NCI-H1436 (cell line): ENCODE data around the gene LSP1.

Experiments
- DNase-seq: peaks from one replicate; lab custom pipeline; 2025; lab: John Stamatoyannopoulos, UW

Gene LSP1

DNA sequence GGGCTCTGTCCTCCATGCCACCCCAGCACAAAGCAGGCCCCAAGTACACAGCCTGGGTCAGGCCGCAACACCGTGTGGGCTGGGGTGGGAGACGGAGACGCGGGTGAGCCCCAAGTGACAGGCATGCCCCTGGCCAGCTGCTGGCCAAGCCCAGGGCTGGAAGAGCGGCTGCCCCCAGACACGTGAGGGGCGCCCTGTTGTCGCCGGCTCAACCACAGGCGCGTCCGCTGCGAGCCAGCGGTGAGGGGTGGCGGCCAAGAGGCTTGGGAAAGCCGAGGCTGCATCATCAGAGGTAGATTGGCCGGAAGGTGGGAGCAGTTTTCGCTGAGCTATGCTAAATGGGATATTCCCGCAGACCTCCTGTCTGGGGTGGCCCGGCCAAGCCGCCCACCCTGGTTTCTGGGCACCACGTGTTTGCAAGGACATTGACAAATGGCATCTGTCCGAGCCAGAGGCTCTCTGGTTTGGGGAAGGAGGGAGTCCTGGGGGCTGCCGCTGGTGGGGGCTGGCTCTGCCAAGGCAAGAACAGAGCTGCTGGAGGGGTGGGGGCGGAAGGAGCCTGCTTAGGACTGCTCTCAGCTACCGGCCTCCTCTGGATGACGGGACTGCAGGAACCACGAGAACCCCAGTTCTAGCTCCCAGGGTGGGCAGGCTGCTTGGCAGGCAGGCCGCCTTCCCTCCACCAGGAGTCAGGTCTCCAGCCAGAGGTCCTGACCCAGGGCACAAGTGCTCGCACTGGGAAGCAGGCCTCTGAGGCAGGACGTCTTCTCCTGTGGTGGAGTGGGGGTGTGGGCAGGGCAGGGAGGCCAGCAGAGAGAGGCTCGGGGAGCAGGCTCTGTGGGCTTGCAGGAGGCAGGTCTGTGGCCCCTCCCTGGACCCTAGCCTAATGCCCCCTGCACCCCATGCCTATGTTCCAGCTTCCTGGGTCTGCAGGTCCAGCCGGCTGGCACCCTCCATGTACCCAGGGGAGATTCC is 38.3 kb downstream of the LSP1 start:
- no peak for DNase-seq

DNA sequence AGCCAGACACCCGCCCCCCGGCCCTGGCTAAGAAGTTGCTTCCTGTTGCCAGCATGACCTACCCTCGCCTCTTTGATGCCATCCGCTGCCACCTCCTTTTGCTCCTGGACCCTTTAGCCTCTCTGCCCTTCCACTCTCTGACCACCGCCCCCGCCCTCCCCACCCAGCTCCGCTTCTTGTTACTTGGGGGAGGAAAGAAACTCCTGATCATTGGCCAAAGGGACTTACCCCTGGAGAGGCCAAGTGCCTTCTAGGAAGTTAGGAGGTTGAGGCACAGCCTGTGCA is 38.9 kb downstream of the LSP1 start, which contains the start of gene PRR33:
PRR33 (minus strand) TSS at position 65 of the 285 bp plus-strand sequence. CDS start 1,311 bp downstream, outside the sequence.
- no peak for DNase-seq

DNA sequence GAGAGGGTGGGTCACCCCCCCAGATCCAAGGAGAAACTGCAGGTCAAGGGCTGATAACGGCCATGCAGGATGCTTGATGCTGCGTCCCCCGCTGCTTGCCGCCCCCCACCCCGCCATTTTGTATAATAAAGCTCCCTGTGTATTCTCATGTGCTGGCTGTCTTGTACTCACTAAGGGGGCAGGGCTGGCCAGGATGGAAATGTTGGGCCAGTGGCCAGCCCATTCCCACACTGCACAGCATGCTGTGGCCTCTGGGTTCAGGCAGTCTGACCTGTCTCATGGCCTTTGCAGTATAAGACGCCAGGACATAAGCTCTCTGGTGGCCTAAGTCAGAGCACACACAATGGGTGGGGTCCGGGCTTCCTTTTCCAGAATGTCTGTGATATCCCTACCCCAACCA is 39.2 kb downstream of the LSP1 start:
- no peak for DNase-seq

DNA sequence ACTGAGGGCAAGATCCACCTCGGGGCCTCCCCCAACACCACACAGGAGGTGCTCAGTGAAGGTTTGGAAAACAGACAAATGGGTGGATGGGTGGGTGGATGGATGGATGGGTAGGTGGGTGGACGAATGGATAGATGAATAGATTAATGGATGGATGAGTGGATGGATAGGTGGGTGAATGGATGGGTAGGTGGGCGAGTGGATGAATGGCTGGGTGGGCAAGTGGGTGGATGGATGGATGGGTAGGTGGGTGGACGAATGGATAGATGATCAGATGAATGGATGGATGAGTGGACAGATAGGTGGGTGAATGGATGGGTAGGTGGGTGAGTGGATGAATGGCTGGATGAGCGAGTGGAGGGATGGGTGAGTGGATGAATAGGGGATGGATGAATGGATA is 39.7 kb downstream of the LSP1 start:
- no peak for DNase-seq

DNA sequence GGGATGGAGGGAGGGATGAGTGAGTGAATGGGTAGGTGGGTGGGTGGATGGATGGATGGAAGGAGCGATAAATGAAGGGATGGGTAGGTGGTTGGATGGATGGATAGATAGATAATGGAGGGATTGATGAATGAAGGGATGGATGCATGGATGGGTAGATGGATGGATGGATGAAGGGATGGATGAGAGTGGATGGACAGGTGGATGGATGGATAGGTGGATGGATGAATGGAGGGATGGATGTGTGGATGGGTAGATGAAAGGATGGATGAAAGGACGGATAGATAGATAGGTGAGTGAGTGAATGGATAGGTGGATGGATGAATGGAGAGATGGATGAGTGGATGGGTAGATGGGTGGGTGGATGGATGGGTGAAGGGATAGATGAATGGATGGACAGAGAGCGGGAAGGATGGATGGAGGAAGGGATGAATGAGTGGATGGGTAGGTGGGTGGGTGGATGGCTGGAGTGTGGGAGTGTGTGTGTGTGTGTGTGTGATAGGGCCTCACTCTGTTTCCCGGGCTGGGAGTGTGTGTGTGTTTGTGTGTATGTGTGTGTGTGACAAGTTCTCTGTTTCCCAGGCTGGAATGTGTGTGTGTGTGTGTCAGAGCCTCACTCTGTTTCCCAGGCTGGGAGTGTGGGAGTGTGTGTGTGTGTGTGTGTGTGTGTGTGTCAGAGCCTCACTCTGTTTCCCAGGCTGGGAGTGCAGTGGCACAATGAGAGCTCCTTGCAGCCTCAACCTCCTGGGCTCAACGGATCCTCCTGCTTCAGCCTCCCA is 40.9 kb downstream of the LSP1 start:
- DNase-seq: no peak

DNA sequence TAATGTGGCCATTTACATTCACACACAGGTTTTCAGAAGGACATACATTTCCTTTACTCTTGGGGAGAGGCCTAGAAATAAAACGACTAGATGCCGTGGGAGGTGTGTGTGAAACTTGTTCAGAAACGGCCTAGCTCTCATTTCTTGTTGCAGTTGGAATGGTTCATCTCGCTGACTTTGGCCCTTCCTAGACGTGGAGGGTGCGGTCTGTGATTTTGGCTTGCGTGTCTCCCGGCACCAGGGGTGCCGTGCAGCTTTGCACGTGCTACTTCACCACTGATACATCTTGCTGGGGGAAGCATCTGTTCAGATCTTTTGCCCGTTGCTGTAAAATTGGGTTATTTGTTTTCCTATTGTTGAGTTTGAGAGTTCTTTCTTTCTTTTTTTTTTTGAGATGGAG is 41.9 kb downstream of the LSP1 start:
- no peak for DNase-seq

DNA sequence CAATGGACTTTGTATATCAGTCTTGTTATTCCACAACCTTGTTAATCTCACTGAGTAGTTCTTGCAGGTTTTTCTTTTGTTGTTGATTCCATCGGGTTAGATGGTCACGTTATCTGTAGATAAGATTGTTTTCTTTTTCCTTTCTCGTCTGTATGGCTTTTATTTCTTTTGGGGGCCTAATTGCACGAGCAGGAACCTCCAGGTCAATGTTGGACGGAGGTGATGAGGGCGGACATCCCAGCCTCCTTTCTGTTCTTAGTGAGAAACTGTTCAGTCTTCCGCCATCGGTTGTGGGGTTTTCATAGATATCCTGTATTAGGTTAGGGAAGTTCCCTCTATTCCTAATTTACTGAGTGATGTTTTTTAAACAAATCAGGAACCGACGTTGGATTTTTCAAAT is 43.6 kb downstream of the LSP1 start:
- no peak for DNase-seq

DNA sequence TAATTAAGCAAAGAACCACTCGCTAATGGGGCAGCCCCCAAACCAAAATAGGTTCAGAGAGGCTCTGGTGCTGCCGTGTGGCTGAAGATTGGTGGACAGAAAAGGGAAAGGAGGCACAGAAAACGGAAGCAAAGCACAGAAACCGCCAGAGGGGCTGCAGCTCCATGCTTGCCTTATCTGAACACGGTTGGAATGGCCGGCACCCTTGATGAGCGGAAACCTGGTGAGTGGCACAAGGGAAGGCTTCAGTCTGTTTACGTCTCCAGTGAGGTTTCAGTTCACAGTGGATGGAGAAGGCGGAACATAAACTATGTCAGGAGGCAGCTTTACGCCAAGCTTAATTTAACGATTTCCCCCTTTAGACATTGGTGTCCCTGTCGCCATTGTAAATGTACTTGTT is 44.0 kb downstream of the LSP1 start:
- no peak for DNase-seq

DNA sequence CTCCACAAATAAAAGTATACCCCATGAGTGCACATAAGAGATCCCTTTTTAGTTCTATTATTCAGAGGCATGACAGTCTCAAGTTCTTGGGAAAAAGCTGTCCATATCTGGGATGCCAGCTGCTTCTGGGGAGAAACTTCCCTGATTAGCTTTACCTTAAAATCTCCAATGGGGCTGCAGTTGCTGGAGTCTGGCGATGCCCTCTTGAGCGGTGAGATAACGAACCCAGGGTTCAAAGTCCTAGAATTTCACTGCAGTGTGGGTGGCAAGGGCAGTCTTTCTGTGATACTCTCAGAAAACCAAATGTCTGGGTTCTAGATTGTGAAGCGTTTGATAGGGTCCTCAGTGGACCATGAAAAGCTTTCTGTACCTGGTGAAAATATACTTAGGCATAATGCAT is 46.2 kb downstream of the LSP1 start:
- no peak for DNase-seq

DNA sequence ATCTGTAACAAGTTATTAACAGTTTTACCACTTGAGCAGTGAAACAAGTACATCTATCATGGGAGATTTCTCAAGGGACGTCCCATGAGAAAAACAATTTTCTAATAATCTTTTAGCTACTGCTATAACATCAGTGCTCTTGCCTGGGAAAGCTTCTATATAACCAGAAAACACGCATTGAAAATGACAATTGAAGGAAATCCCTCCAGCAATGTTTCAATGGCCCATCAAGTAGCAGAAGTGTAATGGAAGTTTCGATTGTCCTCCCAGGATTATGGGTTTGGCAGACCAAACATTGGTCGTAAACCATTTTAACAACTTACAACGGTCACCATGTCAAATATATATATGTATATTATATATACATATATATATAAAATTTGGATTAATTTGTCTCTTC is 46.8 kb downstream of the LSP1 start:
- DNase-seq: no peak

DNA sequence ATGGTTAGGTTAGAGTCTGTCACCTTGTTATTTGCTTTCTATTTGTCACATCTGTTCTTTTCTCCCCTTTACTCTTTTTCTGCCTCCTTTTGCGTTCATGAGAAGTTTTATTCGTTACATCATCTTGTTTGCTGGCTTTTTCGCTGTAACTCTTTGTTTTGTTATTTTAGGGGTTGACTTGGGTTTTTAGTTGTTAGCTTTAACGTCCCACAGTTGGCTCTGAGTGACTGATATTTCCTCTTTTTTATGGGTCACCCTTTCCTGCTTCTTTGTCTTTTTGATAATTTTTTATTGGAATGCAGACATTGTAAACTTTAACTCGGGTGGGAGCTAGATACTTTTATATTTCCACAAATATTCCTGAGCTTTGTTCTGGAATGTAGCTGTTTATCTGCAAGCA is 53.3 kb downstream of the LSP1 start:
- no peak for DNase-seq

DNA sequence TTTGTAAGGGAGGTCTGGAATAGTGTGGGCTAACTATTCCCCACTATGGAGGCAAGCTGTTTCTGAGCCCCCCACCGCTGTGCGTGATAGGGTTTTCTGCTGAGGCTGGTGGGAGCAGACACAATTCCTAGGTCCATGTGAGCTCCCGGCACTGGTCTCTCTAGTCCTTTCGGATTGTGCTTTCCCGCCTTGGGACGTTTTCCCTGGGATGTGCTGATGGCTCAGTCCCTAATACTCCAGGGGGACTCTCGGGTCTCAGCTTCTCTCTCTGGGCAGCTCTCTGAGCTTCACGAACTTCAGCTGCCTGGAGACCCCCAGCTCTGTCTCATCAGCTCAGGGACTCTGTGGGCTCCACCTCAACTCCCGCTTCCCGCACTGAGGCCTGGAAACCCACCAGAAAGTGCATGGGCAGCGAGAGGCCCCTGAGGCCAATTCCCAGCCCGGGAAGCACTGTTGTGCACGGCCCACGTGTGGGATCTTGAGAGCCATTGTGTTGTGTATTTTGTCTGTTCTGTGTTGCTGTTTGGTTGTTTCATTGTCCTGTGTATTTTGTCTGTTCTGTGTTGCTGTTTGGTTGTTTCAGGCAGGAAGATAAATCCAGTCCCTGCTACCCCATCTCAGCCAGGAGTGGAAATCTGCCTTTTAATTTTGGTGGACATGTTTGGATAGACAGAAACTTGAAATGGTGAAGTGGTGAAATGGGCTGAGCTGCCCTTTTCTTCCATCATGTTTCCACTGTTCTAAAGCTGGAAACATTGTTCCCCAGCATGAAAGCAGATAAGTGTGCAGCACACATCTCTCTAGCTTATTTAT is 53.9 kb downstream of the LSP1 start:
- no peak for DNase-seq

DNA sequence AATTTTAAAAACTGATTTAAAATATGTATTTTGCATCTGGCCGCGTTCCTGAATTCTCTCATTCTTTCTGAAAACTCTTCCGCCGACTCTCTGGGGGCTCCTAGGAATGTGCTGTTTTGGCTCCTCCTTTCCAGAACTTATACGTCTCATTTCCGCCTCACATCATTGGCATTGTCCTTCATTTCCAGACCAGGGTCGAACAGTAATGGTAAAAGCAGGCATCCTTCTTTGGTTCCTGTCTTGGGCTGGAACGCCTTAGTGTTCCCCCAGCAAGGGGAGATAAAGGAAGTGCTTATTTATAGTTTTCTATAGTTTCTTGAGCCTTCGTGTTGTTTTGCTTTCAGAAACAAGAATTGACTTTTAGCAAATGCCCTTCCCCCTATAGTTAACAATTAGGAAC is 55.7 kb downstream of the LSP1 start:
- DNase-seq: no peak

DNA sequence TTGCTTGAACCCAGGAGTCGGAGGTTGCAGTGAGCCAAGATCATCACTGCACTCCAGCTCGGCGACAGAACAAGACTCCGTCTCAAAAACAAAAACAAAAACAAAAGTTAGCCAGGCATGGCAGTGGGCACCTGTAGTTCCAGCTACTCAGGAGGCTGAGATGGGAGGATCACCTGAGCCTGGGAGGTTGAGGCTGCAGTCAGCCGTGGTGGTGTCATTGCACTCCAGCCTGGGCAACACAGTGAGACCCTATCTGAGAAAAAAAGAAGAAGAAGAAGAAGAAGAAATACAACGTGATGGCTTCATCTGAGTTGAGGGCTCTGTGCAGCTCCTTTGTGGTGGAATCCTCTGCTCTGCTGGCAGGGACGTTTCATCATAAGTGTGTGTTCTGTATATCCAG is 56.6 kb downstream of the LSP1 start:
- no peak for DNase-seq

DNA sequence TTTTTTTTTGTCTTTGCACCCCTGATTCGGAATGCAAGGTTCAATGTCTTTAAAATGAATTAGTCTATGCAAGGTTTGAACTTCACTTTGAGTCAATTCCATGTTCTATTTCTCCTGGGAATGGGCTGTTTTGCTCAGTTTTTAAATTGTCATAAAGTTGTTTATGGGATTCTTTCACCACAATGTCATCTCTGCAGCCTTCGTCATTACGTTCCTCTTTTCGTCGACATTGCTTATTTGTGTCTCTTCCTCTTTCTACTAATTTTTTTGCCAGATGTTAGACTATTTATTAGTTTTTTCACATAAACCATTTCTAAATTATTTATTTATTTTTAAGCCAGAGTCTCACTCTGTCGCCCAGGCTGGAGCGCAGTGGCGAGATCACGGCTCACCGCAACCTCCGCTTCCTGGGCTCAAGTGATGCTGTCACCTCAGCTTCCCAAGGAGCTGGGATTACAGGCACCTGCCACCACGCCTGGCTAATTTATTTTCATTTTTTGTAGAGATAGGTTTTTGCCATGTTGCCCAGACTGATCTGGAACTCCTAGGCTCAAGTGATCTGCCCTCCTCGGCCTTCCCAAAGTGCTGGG is 59.5 kb downstream of the LSP1 start:
- no peak for DNase-seq

DNA sequence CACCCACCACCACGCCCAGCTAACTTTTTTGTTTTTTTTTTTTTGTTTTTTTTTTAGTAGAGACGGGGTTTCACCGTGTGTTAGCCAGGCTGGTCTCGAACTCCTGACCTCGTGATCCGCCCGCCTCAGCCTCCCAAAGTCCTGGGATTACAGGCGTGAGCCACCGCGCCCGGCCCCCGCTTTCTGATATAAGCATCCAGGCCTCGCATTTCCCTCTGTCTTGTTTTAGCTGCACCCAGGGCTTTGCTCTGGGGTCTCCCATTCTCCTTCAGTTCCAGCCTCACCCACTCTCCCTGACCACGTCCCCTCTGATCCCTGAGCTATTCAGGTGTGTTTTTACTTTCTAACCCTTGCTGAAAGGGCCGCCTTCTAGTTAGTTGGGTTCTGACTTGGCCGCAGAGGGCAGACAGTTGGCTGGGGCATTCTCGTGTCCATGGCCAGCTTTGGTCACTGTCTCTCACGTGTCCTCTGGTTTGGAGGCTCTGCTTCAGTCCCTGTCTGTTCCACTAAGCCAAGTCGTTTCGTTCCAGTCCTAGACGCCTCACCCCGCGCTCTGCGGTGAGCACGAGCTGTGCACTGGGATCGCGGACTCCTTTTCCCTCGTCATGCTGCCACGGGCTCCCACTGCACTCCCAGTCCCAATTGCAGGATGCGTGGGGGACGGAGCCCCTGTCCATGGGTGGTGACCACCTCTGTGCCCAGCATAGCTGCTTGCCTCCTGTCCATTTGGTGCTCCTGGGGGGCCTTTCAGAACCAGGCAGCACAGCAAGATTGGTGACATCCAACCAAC is 60.6 kb downstream of the LSP1 start:
- DNase-seq: no peak

DNA sequence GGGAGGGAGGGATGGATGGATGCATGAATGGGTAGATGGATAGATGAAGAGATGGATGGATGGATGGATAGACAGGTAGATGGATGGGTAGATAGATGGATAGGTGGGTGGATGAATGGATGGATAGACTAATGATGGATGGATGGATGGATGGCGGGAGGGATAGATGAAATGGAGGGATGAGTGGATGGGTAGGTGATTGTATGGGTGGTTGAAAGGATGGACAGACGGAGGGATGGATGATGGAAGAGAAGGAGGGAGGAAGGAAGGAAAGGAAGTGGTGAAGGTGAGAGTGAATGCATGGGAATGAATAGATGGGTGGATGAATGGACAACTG is 62.9 kb downstream of the LSP1 start:
- DNase-seq: no peak

DNA sequence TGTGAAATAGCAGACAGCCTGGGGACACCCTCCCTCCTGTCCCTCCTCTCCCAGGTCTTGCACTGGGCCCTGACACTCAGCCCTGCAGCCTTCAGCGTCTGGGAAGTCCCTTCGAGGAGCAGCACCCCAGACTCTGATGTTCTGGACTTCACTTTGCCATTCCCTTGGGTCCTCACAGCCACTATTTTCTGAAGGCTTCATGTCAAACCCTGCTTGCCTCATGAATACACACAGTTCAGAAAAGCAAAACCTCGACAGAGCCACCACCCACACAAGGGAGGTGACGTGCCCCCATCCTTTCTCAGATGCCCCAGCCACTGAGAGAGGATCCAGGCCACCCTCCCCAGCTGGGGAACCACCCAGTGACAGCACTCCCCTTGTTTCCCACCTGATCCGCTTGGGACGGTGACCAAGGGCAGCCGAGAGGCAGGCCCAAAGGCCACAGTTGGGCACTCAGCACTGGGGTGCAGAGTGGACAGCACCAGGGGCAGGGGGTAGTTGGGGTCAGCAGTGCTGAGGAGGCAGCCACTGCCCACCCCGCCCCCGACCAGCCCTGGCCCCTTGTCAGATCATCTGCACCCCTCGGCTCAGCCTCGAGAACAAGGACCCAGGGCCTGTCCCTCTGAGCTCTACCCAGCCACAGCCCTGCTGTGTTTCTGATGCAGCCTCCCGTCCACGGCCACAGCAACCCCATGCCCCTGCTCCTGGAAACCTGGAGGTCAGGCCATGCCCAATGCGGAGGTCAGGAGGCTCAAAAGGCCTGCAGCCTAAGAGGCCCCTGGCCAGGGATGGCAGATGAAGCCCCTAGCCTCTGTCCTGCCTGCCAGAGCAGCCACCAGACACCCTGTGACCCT is 63.5 kb downstream of the LSP1 start:
- DNase-seq: no peak

DNA sequence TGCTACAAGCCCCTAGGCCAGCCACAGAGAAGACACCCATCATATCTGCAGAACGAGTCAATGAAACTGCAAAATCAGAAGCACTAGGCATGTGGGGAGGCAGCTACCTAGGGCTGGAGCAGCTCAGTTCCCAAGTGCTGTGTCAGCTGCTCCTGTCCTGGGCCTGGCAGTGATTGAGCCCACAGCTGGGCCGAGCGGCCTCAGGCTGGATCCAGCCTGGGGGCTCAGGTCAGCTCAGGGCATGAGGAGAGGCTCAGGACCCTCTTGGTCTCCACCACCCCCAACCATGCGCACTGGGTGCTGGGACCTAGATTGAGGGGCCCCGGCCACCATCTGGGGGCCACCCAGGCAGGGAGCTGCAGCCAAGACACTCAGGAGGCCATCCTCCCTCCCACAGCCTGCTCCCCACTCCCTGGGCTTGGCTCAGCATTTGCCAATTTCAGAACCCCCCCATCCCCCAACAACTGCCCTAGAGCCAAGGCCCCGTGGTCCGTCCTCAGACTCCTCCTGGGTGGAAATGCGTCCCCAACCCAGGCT is 64.2 kb downstream of the LSP1 start:
- no peak for DNase-seq
